ENCODE results near the gene PADI4.

Gene PADI4

DNA sequence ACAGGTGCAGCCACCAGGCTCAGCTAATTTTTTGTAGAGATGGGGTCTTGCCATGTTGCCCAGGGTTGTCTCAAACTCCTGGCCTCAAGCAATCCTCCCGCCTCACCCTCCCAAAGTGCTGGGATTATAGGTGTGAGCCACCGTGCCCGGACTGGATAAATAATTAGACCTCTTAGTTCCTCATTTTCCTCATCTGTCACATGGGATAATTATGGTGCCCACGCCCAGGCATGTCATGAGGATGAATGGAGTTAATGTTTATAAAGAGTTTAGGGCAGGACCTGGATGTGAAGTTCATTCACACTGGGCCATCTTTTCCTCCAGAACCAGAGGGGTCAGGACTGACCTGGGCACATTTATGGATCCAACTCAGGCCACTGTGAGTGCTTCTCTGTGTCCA is 35.4 kb upstream of the PADI4 start:
- Histone ChIP-seq H3K4me3 (ENCODE audit: low read depth, low read length) (no peak overlapping the region), H3K9me3 (ENCODE audit: control insufficient read depth, insufficient read depth, low read length) (no peaks in the 10 kb centered on the region), H3K27ac (ENCODE audit: low read depth, low read length) (no peak overlapping the region), H3K36me3 (ENCODE audit: control insufficient read depth, insufficient read depth, low read length) (no peaks in the 10 kb centered on the region), H3K27me3 (ENCODE audit: control insufficient read depth, insufficient read depth, low read length) (no peaks in the 10 kb centered on the region), H3K9ac (ENCODE audit: low read depth, low read length) (no peak overlapping the region), H3K4me1 (ENCODE audit: control insufficient read depth, insufficient read depth, low read length) (no peaks in the 10 kb centered on the region)

DNA sequence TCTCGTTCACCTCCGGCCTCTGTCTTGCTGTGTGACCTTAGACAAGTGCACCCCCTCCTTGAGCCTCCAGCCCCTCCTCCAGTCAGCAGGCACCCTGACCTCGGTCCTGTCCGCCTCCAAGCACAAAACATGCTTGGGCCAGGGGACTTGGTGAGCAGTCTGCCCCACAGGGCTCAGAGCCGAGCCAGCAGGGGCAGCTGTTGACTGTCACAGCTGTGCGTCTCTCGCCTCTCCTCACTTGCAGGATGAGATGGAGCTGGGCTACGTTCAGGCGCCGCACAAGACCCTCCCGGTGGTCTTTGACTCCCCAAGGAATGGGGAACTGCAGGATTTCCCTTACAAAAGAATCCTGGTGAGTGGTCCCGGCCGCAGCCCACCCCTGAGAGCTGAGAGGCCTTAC is 34.9 kb upstream of the PADI4 start:
- Histone ChIP-seq H3K4me3 (ENCODE audit: low read depth, low read length) (no peak overlapping the region), H3K27me3 (ENCODE audit: control insufficient read depth, insufficient read depth, low read length) (no peaks in the 10 kb centered on the region), H3K4me1 (ENCODE audit: control insufficient read depth, insufficient read depth, low read length) (no peaks in the 10 kb centered on the region), H3K9ac (ENCODE audit: low read depth, low read length) (no peak overlapping the region), H3K9me3 (ENCODE audit: control insufficient read depth, insufficient read depth, low read length) (no peaks in the 10 kb centered on the region), H3K36me3 (ENCODE audit: control insufficient read depth, insufficient read depth, low read length) (no peaks in the 10 kb centered on the region), H3K27ac (ENCODE audit: low read depth, low read length) (no peak overlapping the region)

DNA sequence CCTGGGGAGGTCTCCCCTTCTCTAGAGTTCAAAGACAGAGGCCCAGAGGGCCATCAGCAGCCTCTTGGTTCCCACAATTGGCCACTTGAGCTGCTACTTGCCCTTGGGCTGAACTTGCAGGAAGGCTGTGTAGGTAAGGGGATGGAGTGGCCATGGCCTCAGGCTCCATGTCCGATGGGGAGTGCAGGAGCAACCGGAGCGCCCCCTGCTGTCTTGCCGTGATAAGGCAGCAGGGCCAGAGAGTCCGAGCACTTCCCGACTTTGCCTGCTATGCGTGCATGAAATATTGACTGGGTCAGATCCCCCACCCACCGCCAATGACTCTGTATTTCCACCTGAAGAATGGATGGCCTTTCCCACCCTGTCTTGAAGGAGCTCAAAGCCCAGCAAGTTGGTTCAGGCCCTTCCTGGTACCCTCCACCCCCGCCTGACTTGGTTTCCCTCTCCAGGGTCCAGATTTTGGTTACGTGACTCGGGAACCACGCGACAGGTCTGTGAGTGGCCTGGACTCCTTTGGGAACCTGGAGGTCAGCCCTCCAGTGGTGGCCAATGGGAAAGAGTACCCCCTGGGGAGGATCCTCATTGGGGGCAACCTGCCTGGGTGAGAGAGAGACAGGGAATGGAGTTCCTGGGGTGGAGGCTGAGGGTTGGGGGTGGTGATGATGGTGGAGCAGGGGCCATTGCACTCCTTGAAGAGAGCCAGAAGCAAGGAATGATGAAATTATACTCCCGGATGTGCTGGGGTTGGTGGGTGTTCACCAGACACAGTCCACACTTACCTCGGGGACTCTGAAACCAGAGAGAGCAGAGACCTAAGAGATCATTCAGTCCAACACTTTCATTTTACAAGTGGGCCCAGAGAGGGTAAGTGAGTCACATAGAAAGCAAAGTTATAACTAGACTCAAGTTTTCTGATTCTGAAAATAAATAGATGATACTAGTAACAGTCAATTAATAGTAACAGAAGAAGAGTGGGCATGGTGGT is 33.5 kb upstream of the PADI4 start:
- Histone ChIP-seq H3K4me1 (ENCODE audit: control insufficient read depth, insufficient read depth, low read length) (no peaks in the 10 kb centered on the region), H3K4me3 (ENCODE audit: low read depth, low read length) (no peak overlapping the region), H3K27ac (ENCODE audit: low read depth, low read length) (no peak overlapping the region)

GRCh38 chr1:17276568-17276967 is 31.4 kb upstream of the PADI4 start:
- Histone ChIP-seq H3K4me3 (ENCODE audit: low read depth, low read length) (no peak overlapping the region), H3K9ac (ENCODE audit: low read depth, low read length) (no peak overlapping the region), H3K27ac (ENCODE audit: low read depth, low read length) (no peak overlapping the region), H3K36me3 (ENCODE audit: control insufficient read depth, insufficient read depth, low read length) (no peaks in the 10 kb centered on the region), H3K27me3 (ENCODE audit: control insufficient read depth, insufficient read depth, low read length) (no peaks in the 10 kb centered on the region), H3K4me1 (ENCODE audit: control insufficient read depth, insufficient read depth, low read length) (no peaks in the 10 kb centered on the region), H3K9me3 (ENCODE audit: control insufficient read depth, insufficient read depth, low read length) (no peaks in the 10 kb centered on the region)

More for the DNA sequence above, 33.5 kb upstream of the PADI4 start:
- Histone ChIP-seq H3K9me3 (ENCODE audit: control insufficient read depth, insufficient read depth, low read length) (no peaks in the 10 kb centered on the region), H3K27me3 (ENCODE audit: control insufficient read depth, insufficient read depth, low read length) (no peaks in the 10 kb centered on the region), H3K36me3 (ENCODE audit: control insufficient read depth, insufficient read depth, low read length) (no peaks in the 10 kb centered on the region), H3K9ac (ENCODE audit: low read depth, low read length) (no peak overlapping the region)

DNA sequence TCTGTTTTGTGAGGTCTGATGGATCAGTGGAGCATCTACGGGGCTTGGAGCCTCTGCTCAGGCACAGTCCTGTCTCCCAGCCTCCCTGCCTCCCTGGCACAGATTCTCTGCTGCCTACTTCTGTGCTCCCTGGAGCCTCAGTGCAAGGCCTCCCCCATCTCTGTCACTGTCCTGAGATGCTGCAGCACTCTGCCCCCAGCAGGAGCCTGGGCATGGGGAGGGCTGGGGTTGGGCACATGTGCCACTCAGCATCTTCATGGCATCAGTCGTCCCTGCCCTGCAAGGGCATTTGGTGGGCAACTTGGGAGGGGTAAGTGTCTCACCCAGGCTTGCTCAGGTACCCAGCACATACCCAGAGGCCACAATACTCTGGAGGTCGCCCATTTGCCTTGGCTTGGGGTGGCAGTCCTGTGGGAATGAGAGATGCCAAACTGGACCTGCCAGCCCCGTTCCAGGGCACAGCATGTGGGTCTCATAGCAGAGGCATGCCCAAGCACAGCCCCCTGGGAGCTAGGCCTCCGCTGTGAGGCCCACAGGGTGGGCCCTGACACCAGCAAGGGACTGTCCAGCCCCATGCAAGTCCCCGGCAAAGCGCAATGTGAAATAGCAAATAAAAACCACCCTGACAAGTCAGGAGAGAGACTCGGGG is 30.4 kb upstream of the PADI4 start:
- H3K4me1 ChIP-seq (ENCODE audit: control insufficient read depth, insufficient read depth, low read length), result no peaks in the 10 kb centered on the region
- H3K4me3 ChIP-seq (ENCODE audit: low read depth, low read length), result no peak overlapping the region
- H3K9ac ChIP-seq (ENCODE audit: low read depth, low read length), result no peak overlapping the region
- no peaks in the 10 kb centered on the region for H3K9me3 ChIP-seq (ENCODE audit: control insufficient read depth, insufficient read depth, low read length)
- H3K27me3 ChIP-seq (ENCODE audit: control insufficient read depth, insufficient read depth, low read length), result no peaks in the 10 kb centered on the region
- H3K27ac ChIP-seq (ENCODE audit: low read depth, low read length), result no peak overlapping the region
- H3K36me3 ChIP-seq (ENCODE audit: control insufficient read depth, insufficient read depth, low read length), result no peaks in the 10 kb centered on the region

DNA sequence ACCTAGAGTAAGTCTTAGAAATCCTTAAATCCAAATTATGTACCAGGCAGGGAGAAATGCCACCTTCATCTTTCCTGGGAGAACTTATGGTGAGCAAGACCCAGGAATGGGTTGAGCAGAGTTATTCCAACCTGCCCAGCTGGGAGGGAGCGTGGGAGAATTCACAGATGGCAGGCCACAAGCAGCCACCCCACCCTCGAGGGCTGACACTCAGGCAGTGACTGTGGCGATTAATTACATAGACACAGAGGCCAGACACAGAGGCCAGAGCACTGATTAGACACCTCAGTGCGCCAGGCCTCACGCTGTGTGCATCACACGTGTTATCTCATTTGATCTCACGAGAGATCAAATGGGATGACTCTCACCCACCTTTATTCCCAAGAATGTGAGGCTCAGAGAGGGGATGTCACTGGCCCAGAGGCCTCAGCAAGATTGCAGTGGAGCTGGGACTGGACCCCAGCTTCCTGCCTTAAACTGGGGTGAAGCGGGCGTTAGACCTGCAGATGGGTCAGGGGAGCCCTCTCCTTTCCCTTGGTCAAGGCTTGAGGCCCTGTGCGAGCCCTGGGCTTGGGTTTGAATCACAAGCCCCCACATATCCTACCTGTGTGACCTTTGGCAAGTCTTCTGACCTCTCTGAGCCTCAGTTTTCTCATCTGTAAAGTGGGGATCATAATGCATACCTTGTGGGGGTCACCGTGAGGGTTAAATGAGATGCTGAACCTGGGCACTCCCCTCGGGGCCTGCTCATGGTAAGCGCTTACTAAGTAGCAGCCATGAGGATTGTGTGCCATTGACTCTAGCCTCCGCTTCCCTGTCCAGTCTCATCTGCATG is 28.8 kb upstream of the PADI4 start:
- no peak overlapping the region for H3K27ac ChIP-seq (ENCODE audit: low read depth, low read length)
- no peaks in the 10 kb centered on the region for H3K36me3 ChIP-seq (ENCODE audit: control insufficient read depth, insufficient read depth, low read length)
- no peaks in the 10 kb centered on the region for H3K4me1 ChIP-seq (ENCODE audit: control insufficient read depth, insufficient read depth, low read length)
- H3K9ac ChIP-seq (ENCODE audit: low read depth, low read length), result no peak overlapping the region
- no peak overlapping the region for H3K4me3 ChIP-seq (ENCODE audit: low read depth, low read length)
- no peaks in the 10 kb centered on the region for H3K27me3 ChIP-seq (ENCODE audit: control insufficient read depth, insufficient read depth, low read length)
- H3K9me3 ChIP-seq (ENCODE audit: control insufficient read depth, insufficient read depth, low read length), result no peaks in the 10 kb centered on the region

DNA sequence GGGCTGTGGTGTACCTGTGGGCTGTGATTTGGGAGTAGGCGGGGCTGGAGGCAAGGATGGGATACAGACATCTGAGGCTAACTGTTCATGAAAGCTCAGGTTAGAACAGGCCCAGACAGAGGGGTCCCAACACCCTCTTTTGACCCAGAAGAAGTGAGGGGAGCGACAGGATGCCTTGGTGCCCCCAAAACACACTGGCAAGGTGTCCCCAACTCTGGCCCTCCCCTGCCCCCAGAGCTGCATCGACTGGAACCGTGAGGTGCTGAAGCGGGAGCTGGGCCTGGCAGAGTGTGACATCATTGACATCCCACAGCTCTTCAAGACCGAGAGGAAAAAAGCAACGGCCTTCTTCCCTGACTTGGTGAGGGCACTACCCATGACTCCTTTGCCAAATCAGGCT is 27.6 kb upstream of the PADI4 start:
- Histone ChIP-seq H3K36me3 (ENCODE audit: control insufficient read depth, insufficient read depth, low read length) (no peaks in the 10 kb centered on the region), H3K4me1 (ENCODE audit: control insufficient read depth, insufficient read depth, low read length) (no peaks in the 10 kb centered on the region), H3K9ac (ENCODE audit: low read depth, low read length) (no peak overlapping the region), H3K27ac (ENCODE audit: low read depth, low read length) (no peak overlapping the region), H3K27me3 (ENCODE audit: control insufficient read depth, insufficient read depth, low read length) (no peaks in the 10 kb centered on the region), H3K4me3 (ENCODE audit: low read depth, low read length) (no peak overlapping the region), H3K9me3 (ENCODE audit: control insufficient read depth, insufficient read depth, low read length) (no peaks in the 10 kb centered on the region)

DNA sequence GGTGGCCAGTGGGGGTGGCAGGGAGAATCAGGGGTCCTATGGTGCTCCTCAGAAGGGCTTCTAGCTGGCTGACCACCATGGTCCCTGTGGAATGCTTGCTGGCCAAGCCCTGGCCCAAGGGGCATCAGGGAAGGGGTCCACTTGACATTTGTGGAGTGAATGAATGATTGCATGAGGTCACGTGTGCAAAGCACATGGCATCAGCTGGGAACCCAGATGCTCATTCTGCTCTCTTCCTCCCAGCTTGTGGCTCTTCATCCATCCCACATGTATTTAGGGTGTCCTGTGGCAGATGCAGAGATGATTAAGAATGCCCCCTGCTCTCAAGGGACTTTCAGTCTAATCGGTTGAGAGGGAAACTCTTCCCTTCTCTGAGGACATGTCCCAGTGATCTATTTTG is 27.1 kb upstream of the PADI4 start:
- H3K27ac ChIP-seq (ENCODE audit: low read depth, low read length), result no peak overlapping the region

DNA sequence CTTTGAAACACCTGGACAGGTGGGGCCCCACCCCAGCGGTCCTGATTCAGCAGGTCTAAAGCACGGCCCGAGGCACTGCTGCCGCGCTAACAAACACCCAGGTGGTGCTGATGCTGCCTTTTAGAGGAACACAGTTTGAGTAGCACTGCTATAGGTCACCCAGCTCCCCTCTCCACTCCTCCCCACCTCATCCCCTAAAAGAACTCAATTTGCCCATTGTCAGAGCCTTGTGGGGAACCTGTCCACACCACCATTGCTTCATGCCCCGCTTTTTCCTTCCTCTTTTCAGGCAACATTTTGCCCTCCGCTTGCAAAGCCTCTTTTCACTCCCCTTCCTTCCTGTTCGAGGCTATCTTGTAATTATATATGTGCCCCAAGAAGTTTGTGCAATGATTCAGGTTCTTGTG is 26.2 kb upstream of the PADI4 start:
- Histone ChIP-seq H3K4me3 (ENCODE audit: low read depth, low read length) (no peak overlapping the region), H3K4me1 (ENCODE audit: control insufficient read depth, insufficient read depth, low read length) (no peaks in the 10 kb centered on the region), H3K27me3 (ENCODE audit: control insufficient read depth, insufficient read depth, low read length) (no peaks in the 10 kb centered on the region), H3K9me3 (ENCODE audit: control insufficient read depth, insufficient read depth, low read length) (no peaks in the 10 kb centered on the region), H3K9ac (ENCODE audit: low read depth, low read length) (no peak overlapping the region), H3K27ac (ENCODE audit: low read depth, low read length) (no peak overlapping the region), H3K36me3 (ENCODE audit: control insufficient read depth, insufficient read depth, low read length) (no peaks in the 10 kb centered on the region)

More for the DNA sequence above, 27.1 kb upstream of the PADI4 start:
- Histone ChIP-seq H3K9me3 (ENCODE audit: control insufficient read depth, insufficient read depth, low read length) (no peaks in the 10 kb centered on the region), H3K4me1 (ENCODE audit: control insufficient read depth, insufficient read depth, low read length) (no peaks in the 10 kb centered on the region), H3K9ac (ENCODE audit: low read depth, low read length) (no peak overlapping the region), H3K4me3 (ENCODE audit: low read depth, low read length) (no peak overlapping the region), H3K27me3 (ENCODE audit: control insufficient read depth, insufficient read depth, low read length) (no peaks in the 10 kb centered on the region), H3K36me3 (ENCODE audit: control insufficient read depth, insufficient read depth, low read length) (no peaks in the 10 kb centered on the region)

GRCh38 chr1:17282836-17283235 is 25.2 kb upstream of the PADI4 start:
- Histone ChIP-seq H3K27me3 (ENCODE audit: control insufficient read depth, insufficient read depth, low read length) (no peaks in the 10 kb centered on the region), H3K9me3 (ENCODE audit: control insufficient read depth, insufficient read depth, low read length) (no peaks in the 10 kb centered on the region), H3K27ac (ENCODE audit: low read depth, low read length) (no peak overlapping the region), H3K9ac (ENCODE audit: low read depth, low read length) (no peak overlapping the region), H3K4me1 (ENCODE audit: control insufficient read depth, insufficient read depth, low read length) (no peaks in the 10 kb centered on the region), H3K36me3 (ENCODE audit: control insufficient read depth, insufficient read depth, low read length) (no peaks in the 10 kb centered on the region), H3K4me3 (ENCODE audit: low read depth, low read length) (no peak overlapping the region)

Measured in HUES48 (cell line).